Measurements from ENCODE around the gene KISS1R.
A peak's percentile ranks its signal among the peaks of the same experiment; 100 is the strongest.

The KISS1R gene

GRCh38 chr19:944171-944567, 27.0 kb downstream of the KISS1R start (continued):
- TF ChIP-seq ZNF585B (tag by site-specific recombination; IDR thresholded peaks at IDR 0.05) (no peak), ZNF76 (tag by site-specific recombination; IDR thresholded peaks at IDR 0.05; ENCODE audit: borderline replicate concordance, low read depth) (no peak), ZNF624 (tag by site-specific recombination; IDR thresholded peaks at IDR 0.05) (no peak)

GRCh38 chr19:944663-945241, 27.6 kb downstream of the KISS1R start:
- H3K27ac ChIP-seq (ENCODE audit: extremely low read depth, low read depth, low read length) = no peak overlapping the region
- CTCF ChIA-PET = interaction anchor here (0.6 to 1.8 kb wide), 3 partner anchors 15 to 38 kb away, joined by 3 to 4 read pairs (median 4); no protein-coding TSS in a partner anchor
- H3K36me3 ChIP-seq (ENCODE audit: control insufficient read depth in 2 of 2, insufficient read depth in 1 of 2, low read length in 2 of 2) = peaks cover 0 to 31% of the 10 kb centered on the region in 2 experiments; a peak in 1 of 3 replicates
- POLR2A ChIA-PET = no interaction called here
- H3K4me1 ChIP-seq (ENCODE audit: control insufficient read depth, insufficient read depth, low read length) = no peaks in the 10 kb centered on the region
- peak; percentile 44; the same call in 1 of the 2 replicates for TF ChIP-seq ZNF623 (tag by site-specific recombination; IDR thresholded peaks at IDR 0.05)
- peak; percentile 72 for TF ChIP-seq ZBTB8A (tag by site-specific recombination; IDR thresholded peaks at IDR 0.05)
- TF ChIP-seq ZNF398 (tag by site-specific recombination; IDR thresholded peaks at IDR 0.05) = peak; percentile 55
- TF ChIP-seq ZNF843 (tag by site-specific recombination; IDR thresholded peaks at IDR 0.05) = no peak
- TF ChIP-seq ZNF121 (tag by site-specific recombination; IDR thresholded peaks at IDR 0.05) = peak; percentile 92
- TF ChIP-seq ZNF645 (tag by site-specific recombination; IDR thresholded peaks at IDR 0.05) = no peak
- TF ChIP-seq KLF1 (tag by site-specific recombination; IDR thresholded peaks at IDR 0.05) = peak; percentile 97
- no peak for TF ChIP-seq ZNF660 (tag by site-specific recombination; IDR thresholded peaks at IDR 0.05)
- no peak for TF ChIP-seq PRDM10 (tag by site-specific recombination; IDR thresholded peaks at IDR 0.05)
- TF ChIP-seq PATZ1 (tag by site-specific recombination; IDR thresholded peaks at IDR 0.05) = peak; percentile 64
- TF ChIP-seq HIC1 (tag by site-specific recombination; IDR thresholded peaks at IDR 0.05) = peak; percentile 58; the same call in 1 of the 2 replicates
- TF ChIP-seq KLF17 (tag by site-specific recombination; IDR thresholded peaks at IDR 0.05) = 0 out of 2 replicates have a peak, but pooled peaks have one; percentile 30
- peak; percentile 57 for TF ChIP-seq KLF8 (tag by site-specific recombination; IDR thresholded peaks at IDR 0.05)
- 0 out of 2 replicates have a peak, but pooled peaks have one; percentile 43 for TF ChIP-seq ZNF449 (tag by site-specific recombination; IDR thresholded peaks at IDR 0.05)
- no peak overlapping the region for H3K4me3 ChIP-seq (ENCODE audit: low read depth, low read length)
- H3K9me3 ChIP-seq (ENCODE audit: control insufficient read depth, insufficient read depth, low read depth, low read length) = no peaks in the 10 kb centered on the region

Data from HEK293 (cell line).